ENCODE measurements around the gene MPO. TPM values are rescaled to one million over a fixed set of nuclear protein-coding genes. Genes with fewer than 3 reads are reported as not detected.

MPO gene
- total and polyA plus RNA-seq, 5 experiments from 2014 or later = not detected

DNA sequence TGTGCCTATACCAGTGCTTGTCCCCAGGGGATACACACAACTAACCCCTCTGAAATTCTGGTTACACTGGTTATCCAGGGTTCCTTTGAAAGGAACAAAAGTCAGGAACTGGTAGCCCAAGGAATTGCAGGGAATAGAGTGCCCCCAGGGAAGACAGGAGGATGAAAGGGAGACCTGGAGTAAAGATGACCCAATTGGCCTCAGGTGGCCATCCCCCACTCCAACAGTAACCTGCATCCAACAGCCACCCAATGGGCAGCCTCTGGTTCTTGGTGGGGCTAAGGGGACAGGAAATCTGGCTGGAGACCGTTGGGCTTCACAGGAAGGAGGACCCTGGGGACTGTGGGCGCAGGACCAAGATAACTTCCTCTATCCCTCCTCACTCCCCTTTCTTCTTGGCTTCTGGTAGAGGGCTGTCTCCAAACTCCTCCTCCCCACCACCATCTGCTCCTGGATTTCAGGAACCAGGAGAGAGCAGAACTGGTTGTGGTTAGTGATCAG, 826 bp upstream of the MPO start:
- Mint-ChIP-seq H3K4me1 (peaks cover 2 to 10% (median 5%) of the 10 kb centered on the region in 4 donors), H3K9me3 (peaks cover 0 to 3% (median 0%) of the 10 kb centered on the region in 9 donors), H3K27me3 (peaks cover 2 to 46% (median 25%) of the 10 kb centered on the region in 5 donors), H3K4me3 (no peak overlapping the region), H3K36me3 (no peaks in the 10 kb centered on the region), H3K27ac (no peak overlapping the region)
- DNase-seq (no peak), ATAC-seq (no peak)
- POLR2A ChIA-PET = no interaction called here

GRCh38 chr17:58279736-58280479, 827 bp downstream of the MPO start:
- Mint-ChIP-seq H3K9me3 (peaks cover 0 to 4% (median 0%) of the 10 kb centered on the region in 9 donors), H3K27ac (peak overlapping the region in 1 of 10 donors; percentile 75), H3K36me3 (no peaks in the 10 kb centered on the region), H3K4me1 (peaks cover 2 to 10% (median 5%) of the 10 kb centered on the region in 4 donors), H3K4me3 (peak overlapping the region in 3 of 10 donors; percentile 39 to 57 (median 42)), H3K27me3 (peaks cover 0 to 46% (median 25%) of the 10 kb centered on the region in 5 donors)
- DNase-seq (no peak), ATAC-seq (peak; percentile 43 to 56)
- POLR2A ChIA-PET = no interaction called here

GRCh38 chr17:58279016-58279711, 1.6 kb downstream of the MPO start:
- Mint-ChIP-seq H3K4me1 (peaks cover 2 to 8% (median 5%) of the 10 kb centered on the region in 4 donors), H3K36me3 (no peaks in the 10 kb centered on the region), H3K27me3 (peaks cover 0 to 46% (median 25%) of the 10 kb centered on the region in 5 donors), H3K27ac (no peak overlapping the region), H3K4me3 (peak overlapping the region in 3 of 10 donors; percentile 39 to 57 (median 42)), H3K9me3 (peaks cover 0 to 4% (median 0%) of the 10 kb centered on the region in 9 donors)
- ATAC-seq = peak in 1 of 2 donors; percentile 35
- no peak for DNase-seq
- POLR2A ChIA-PET = no interaction called here

DNA sequence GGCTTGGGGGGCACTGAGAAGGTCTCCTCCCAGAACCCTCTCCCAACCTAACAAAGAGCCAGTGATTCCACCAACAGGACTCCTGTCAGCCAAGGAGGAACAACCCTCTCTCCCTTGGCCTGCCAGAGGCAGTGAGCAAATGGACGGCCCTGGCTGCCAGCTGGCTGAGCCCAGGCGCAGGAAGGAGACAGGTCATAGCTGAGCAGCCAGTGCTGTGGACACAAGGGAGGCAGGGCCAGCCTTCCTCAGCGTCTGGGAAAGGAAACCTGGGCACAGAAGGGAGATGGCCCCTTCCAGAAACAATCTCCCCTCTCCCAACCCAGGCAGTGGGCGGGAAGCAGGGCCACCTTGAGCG, 2.1 kb downstream of the MPO start:
- no peak for ATAC-seq
- DNase-seq = no peak
- Mint-ChIP-seq H3K27ac (no peak overlapping the region), H3K27me3 (peaks cover 0 to 41% (median 24%) of the 10 kb centered on the region in 5 donors), H3K36me3 (no peaks in the 10 kb centered on the region), H3K9me3 (peaks cover 0 to 4% (median 0%) of the 10 kb centered on the region in 9 donors), H3K4me1 (peaks cover 2 to 8% (median 5%) of the 10 kb centered on the region in 4 donors), H3K4me3 (peak overlapping the region in 1 of 10 donors; percentile 19)
- POLR2A ChIA-PET = no interaction called here

DNA sequence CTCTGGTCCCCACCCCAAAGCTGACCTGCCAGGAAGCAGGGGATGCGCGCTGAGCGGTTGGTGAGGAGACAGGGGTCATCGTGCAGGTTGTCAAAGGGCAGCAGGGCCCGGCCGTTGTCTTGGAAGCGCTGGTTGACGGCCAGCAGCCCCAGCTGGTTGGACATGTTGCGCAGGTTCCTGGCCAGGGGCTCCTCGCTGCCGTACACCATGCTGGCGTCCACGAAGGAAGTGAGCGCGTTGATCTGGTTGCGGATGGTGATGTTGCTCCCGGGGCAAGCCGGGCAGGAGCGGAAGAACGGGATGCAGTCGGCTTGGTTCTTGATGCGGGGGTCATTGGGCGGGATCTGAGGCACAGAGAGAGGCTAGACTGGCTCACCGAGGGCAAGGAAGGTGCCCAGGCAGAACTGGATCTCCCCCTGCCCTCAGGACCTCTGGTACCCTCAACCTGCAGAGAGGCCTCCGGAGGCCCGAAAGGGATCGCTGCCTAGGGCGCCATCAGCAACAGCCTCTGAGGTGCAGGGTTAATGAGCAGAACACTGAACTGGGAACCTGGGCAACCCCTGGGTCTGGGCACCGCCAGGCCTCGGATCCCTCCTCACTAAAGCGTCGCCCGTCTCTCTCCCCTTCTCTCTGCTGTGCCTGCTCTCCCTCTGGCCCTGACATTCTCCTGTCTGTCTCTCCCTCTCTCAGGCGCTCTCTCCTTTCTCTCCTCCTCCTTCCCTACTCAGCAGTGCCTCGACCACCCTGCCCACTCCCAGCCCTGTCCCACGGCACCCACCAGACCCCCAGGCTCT, 2.7 kb downstream of the MPO start:
- Mint-ChIP-seq H3K27me3 (peaks cover 0 to 36% (median 22%) of the 10 kb centered on the region in 5 donors), H3K36me3 (no peaks in the 10 kb centered on the region), H3K9me3 (peaks cover 0 to 4% (median 0%) of the 10 kb centered on the region in 9 donors), H3K4me3 (no peak overlapping the region), H3K4me1 (peaks cover 2 to 8% (median 5%) of the 10 kb centered on the region in 4 donors), H3K27ac (no peak overlapping the region)
- POLR2A ChIA-PET = no interaction called here
- no peak for DNase-seq
- no peak for ATAC-seq

- Mint-ChIP-seq H3K36me3 (no peaks in the 10 kb centered on the region), H3K27ac (no peak overlapping the region), H3K27me3 (peaks cover 0 to 36% (median 22%) of the 10 kb centered on the region in 5 donors), H3K4me1 (peaks cover 2 to 8% (median 5%) of the 10 kb centered on the region in 4 donors), H3K9me3 (peaks cover 0 to 4% (median 0%) of the 10 kb centered on the region in 9 donors), H3K4me3 (no peak overlapping the region)
- POLR2A ChIA-PET = no interaction called here
- DNase-seq (peak in 2 of 10 donors; percentile 10 to 25), ATAC-seq (no peak)
Observed at GRCh38 chr17:58277107-58277801, 3.5 kb downstream of the MPO start.

GRCh38 chr17:58276423-58276822, 4.3 kb downstream of the MPO start:
- no peak for ATAC-seq

GRCh38 chr17:58275417-58275816, 5.3 kb downstream of the MPO start:
- POLR2A ChIA-PET = no interaction called here
- no peak for DNase-seq
- peaks cover 0 to 29% (median 18%) of the 10 kb centered on the region in 5 donors for H3K27me3 Mint-ChIP-seq
- peaks cover 0 to 4% (median 0%) of the 10 kb centered on the region in 9 donors for H3K9me3 Mint-ChIP-seq
- H3K27ac Mint-ChIP-seq = no peak overlapping the region
- no peak for ATAC-seq
- no peaks in the 10 kb centered on the region for H3K36me3 Mint-ChIP-seq
- no peak overlapping the region for H3K4me3 Mint-ChIP-seq
- peaks cover 2 to 8% (median 4%) of the 10 kb centered on the region in 4 donors for H3K4me1 Mint-ChIP-seq

More at GRCh38 chr17:58276423-58276822, 4.3 kb downstream of the MPO start:
- no peak for DNase-seq
- POLR2A ChIA-PET = no interaction called here
- H3K27me3 Mint-ChIP-seq = peaks cover 0 to 36% (median 22%) of the 10 kb centered on the region in 5 donors
- peaks cover 0 to 4% (median 0%) of the 10 kb centered on the region in 9 donors for H3K9me3 Mint-ChIP-seq
- no peaks in the 10 kb centered on the region for H3K36me3 Mint-ChIP-seq
- H3K4me1 Mint-ChIP-seq = peaks cover 2 to 8% (median 5%) of the 10 kb centered on the region in 4 donors
- no peak overlapping the region for H3K27ac Mint-ChIP-seq
- no peak overlapping the region for H3K4me3 Mint-ChIP-seq

DNA sequence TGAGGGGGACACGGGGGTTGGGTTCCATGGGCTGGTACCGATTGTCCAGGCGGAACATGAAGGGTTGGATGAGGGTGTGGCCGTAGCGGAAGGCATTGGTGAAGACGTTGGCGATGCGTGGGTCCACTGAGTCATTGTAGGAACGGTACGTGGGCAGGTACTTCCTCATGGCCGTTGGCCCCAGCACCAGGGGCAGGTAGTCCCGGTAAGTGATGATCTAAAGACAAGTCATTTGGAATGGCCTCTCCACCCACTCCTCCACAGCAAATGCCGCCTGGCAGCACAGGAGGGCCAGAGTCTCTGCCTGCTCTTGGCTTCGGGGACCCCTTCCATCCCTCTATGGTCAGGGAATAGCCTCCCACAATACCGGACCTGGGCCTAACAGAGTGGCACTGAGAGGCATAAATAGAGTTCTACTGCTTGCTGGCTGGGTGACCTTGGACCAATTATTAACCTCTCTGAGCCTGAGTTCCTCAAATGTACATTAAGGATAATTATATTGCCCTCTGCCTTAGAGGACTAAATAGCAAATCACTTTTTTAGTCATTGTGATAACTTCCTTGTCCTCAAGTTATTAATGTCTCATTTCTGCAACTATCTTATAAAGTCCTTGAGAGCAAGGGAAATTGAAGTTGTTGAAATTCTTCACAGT, 7.2 kb downstream of the MPO start:
- Mint-ChIP-seq H3K4me1 (peaks cover 0 to 4% (median 1%) of the 10 kb centered on the region in 4 donors), H3K36me3 (no peaks in the 10 kb centered on the region), H3K9me3 (peaks cover 0 to 2% (median 0%) of the 10 kb centered on the region in 9 donors), H3K4me3 (no peak overlapping the region), H3K27me3 (peaks cover 0 to 21% (median 8%) of the 10 kb centered on the region in 5 donors), H3K27ac (peak overlapping the region in 1 of 10 donors; percentile 18)
- ATAC-seq (no peak), DNase-seq (no peak)
- POLR2A ChIA-PET = no interaction called here

DNA sequence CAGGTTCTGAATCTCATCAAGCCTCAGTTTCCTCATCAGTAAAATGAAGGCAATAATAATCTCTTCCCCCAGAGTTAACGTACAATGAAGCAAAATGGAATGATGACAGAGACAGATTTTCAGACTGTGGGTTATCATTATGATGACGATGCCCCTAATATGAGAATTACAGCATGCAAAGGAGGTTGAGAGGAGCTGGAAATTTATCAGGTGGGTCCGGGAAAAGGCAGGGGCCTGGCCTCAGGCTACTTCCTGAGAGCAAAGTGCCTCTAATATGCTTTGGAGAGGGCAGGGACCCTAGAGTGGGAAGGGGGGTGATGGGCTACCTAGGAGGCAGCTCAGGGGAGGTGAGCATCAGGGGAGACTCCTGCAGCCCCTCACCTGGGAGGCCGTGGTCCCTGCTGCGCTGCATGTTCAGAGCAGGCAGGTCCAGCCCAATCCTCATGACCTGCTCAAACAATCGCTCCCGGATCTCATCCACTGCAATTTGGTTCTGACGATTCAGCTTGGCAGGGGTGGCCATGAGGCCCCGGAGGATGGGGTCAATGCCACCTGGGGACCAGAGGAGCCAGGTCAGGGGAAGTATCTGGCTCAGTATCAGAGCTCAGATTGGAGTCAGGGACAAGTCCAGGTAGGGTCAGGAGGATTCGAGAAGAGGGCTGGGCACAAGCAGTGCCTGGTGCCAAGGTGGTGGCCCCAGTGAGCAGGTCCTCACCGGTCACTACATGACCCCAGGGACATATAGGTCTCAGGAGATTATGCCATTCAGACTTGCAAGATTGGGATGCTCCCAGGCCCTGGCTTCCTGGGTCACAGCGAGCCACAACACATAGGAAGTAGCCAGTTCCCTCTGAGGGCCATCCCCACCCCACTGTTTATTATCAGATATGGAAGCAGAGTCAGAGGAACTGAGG, 8.1 kb downstream of the MPO start:
- H3K36me3 Mint-ChIP-seq = no peaks in the 10 kb centered on the region
- ATAC-seq (no peak), DNase-seq (no peak)
- peaks cover 0 to 13% (median 2%) of the 10 kb centered on the region in 5 donors for H3K27me3 Mint-ChIP-seq
- H3K4me1 Mint-ChIP-seq = peaks cover 0 to 4% (median 1%) of the 10 kb centered on the region in 4 donors
- H3K27ac Mint-ChIP-seq = peak overlapping the region in 1 of 10 donors; percentile 18
- POLR2A ChIA-PET = no interaction called here
- no peak overlapping the region for H3K4me3 Mint-ChIP-seq
- H3K9me3 Mint-ChIP-seq = peaks cover 0 to 2% (median 0%) of the 10 kb centered on the region in 9 donors

Data from naive thymus-derived CD8-positive, alpha-beta T cell (primary cell).